H9 (cell line): ENCODE results near the gene TUBB4B. TPM values are rescaled to one million over a fixed set of nuclear protein-coding genes. Genes with fewer than 3 reads are reported as not detected.
A peak's percentile ranks its signal among the peaks of the same experiment; 100 is the strongest.

ENCODE experiments used
- DNase-seq: peaks from one replicate; pipeline ENCODE4 v3.0.0-alpha.2; 2017
- H2AFZ ChIP-seq: one replicate; pipeline ENCODE4 v1.6.1; 2013; ENCODE audit warnings: mild to moderate bottlenecking, low read length, control low read depth, moderate library complexity
- H2AK5ac ChIP-seq: 2 replicates; pipeline ENCODE4 v1.6.1; 2013; ENCODE audit warnings: low read length, control low read depth, mixed read lengths; ENCODE audit not compliant: insufficient read length
- H2BK120ac ChIP-seq: one replicate; pipeline ENCODE4 v1.6.1; 2013; ENCODE audit warnings: low read depth, mild to moderate bottlenecking, low read length, control low read depth, inconsistent platforms; ENCODE audit not compliant: poor library complexity, severe bottlenecking
- H2BK12ac ChIP-seq: 2 replicates; pipeline ENCODE4 v1.6.1; 2013; ENCODE audit warnings: low read length, control low read depth, mixed read lengths, low read depth; ENCODE audit not compliant: insufficient read length
- H2BK15ac ChIP-seq: 2 replicates; pipeline ENCODE4 v1.6.1; 2013; ENCODE audit warnings: low read depth, low read length, control low read depth
- H2BK20ac ChIP-seq: one replicate; pipeline ENCODE4 v1.6.1; 2013; ENCODE audit warnings: low read depth, mild to moderate bottlenecking, low read length, control low read depth, inconsistent platforms; ENCODE audit not compliant: poor library complexity, severe bottlenecking
- H2BK5ac ChIP-seq: 2 replicates; pipeline ENCODE4 v1.6.1; 2013; ENCODE audit warnings: low read length, control low read depth, mixed read lengths; ENCODE audit not compliant: insufficient read length
- H3K14ac ChIP-seq: 2 replicates; pipeline ENCODE4 v1.6.1; 2013; ENCODE audit warnings: low read length, control low read depth; ENCODE audit not compliant: insufficient read depth
- H3K18ac ChIP-seq: 2 replicates; pipeline ENCODE4 v1.6.1; 2013; ENCODE audit warnings: low read depth, mild to moderate bottlenecking, mixed read lengths, low read length, control low read depth; ENCODE audit not compliant: insufficient read length
- H3K23ac ChIP-seq: 2 replicates; pipeline ENCODE4 v1.6.1; 2013; ENCODE audit warnings: low read length, control low read depth, mixed read lengths, low read depth; ENCODE audit not compliant: insufficient read length
- H3K23me2 ChIP-seq: 2 replicates; pipeline ENCODE4 v1.6.1; 2013; ENCODE audit warnings: low read depth, mild to moderate bottlenecking, mixed read lengths, low read length, control low read depth; ENCODE audit not compliant: insufficient read length, poor library complexity, severe bottlenecking
- H3K27ac ChIP-seq: 2 replicates; pipeline ENCODE4 v1.5.1; 2013; ENCODE audit warnings: low read length, control low read depth, mixed read lengths, low read depth; ENCODE audit not compliant: insufficient read length
- H3K27me3 ChIP-seq: 2 replicates; pipeline ENCODE4 v1.6.1; 2013; ENCODE audit warnings: low read length, control low read depth, inconsistent platforms; ENCODE audit not compliant: insufficient read depth
- H3K4ac ChIP-seq: 2 replicates; pipeline ENCODE4 v1.6.1; 2013; ENCODE audit warnings: low read depth, mild to moderate bottlenecking, control low read depth, inconsistent platforms, low read length, moderate library complexity
- H3K4me1 ChIP-seq: 2 replicates; pipeline ENCODE4 v1.6.1; 2013; ENCODE audit warnings: low read length, control low read depth, inconsistent platforms; ENCODE audit not compliant: insufficient read depth
- H3K4me2 ChIP-seq: 2 replicates; pipeline ENCODE4 v1.6.1; 2013; ENCODE audit warnings: low read length, control low read depth, mixed read lengths; ENCODE audit not compliant: insufficient read length, insufficient read depth
- H3K56ac ChIP-seq: 2 replicates; pipeline ENCODE4 v1.6.1; 2013; ENCODE audit warnings: low read depth, mild to moderate bottlenecking, mixed read lengths, low read length, control low read depth; ENCODE audit not compliant: insufficient read length
- H3K79me1 ChIP-seq: 2 replicates; pipeline ENCODE4 v1.6.1; 2013; ENCODE audit warnings: low read depth, mild to moderate bottlenecking, moderate library complexity, low read length, control low read depth, inconsistent platforms; ENCODE audit not compliant: insufficient read depth, poor library complexity, severe bottlenecking
- H3K79me2 ChIP-seq: 2 replicates; pipeline ENCODE4 v1.6.1; 2013; ENCODE audit warnings: low read length, control low read depth, inconsistent platforms; ENCODE audit not compliant: insufficient read depth
- H3K9ac ChIP-seq: 2 replicates; pipeline ENCODE4 v1.6.1; 2013; ENCODE audit warnings: low read length, control low read depth, mixed read lengths; ENCODE audit not compliant: insufficient read length; ENCODE audit errors: extremely low read depth
- H3K9me3 ChIP-seq: one replicate; pipeline ENCODE4 v1.6.1; 2013; ENCODE audit warnings: low read depth, low read length, inconsistent platforms; ENCODE audit not compliant: control insufficient read depth
- H3T11ph ChIP-seq: one replicate; pipeline ENCODE4 v1.6.1; 2013; ENCODE audit warnings: mild to moderate bottlenecking, low read length, control low read depth, inconsistent platforms
- H4K20me1 ChIP-seq: one replicate; pipeline ENCODE4 v1.6.1; 2013; ENCODE audit not compliant: control insufficient read depth, insufficient read length, insufficient read depth
- H4K5ac ChIP-seq: 2 replicates; pipeline ENCODE4 v1.6.1; 2013; ENCODE audit warnings: low read depth, mild to moderate bottlenecking, mixed read lengths, low read length, control low read depth; ENCODE audit not compliant: insufficient read length
- H4K8ac ChIP-seq: replicated peaks from 2 replicates; pipeline ENCODE4 v1.6.1; 2013; ENCODE audit warnings: low read length, control low read depth, mixed read lengths, low read depth; ENCODE audit not compliant: insufficient read length
- H4K91ac ChIP-seq: 2 replicates; pipeline ENCODE4 v1.6.1; 2013; ENCODE audit warnings: low read depth, mild to moderate bottlenecking, moderate library complexity, mixed read lengths, low read length, control low read depth; ENCODE audit not compliant: insufficient read length
- H3K27ac Mint-ChIP-seq, 3 experiments: 2 replicates in 2 of 3; 3 replicates in 1 of 3; pipeline ENCODE4 v1.8.0; 2020 to 2021; ENCODE audit warnings: mixed read lengths in 3 of 3, mild to moderate bottlenecking in 1 of 3, moderate library complexity in 1 of 3
- H3K27me3 Mint-ChIP-seq: 2 replicates; pipeline ENCODE4 v1.8.0; 2021; ENCODE audit warnings: low read depth, mild to moderate bottlenecking, moderate library complexity, mixed read lengths
- H3K36me3 Mint-ChIP-seq, 3 experiments: 2 replicates in 2 of 3; 3 replicates in 1 of 3; pipeline ENCODE4 v1.8.0; 2020 to 2021; ENCODE audit warnings: low read depth in 3 of 3, mixed read lengths in 3 of 3; ENCODE audit not compliant: insufficient read depth in 1 of 3
- H3K4me1 Mint-ChIP-seq, 2 experiments: 2 replicates each; pipeline ENCODE4 v1.8.0; 2020; ENCODE audit warnings: mixed read lengths in 2 of 2
- H3K4me3 Mint-ChIP-seq, 2 experiments: 2 replicates in 1 of 2; 3 replicates in 1 of 2; pipeline ENCODE4 v1.8.0; 2020 to 2021; ENCODE audit warnings: mild to moderate bottlenecking in 2 of 2, mixed read lengths in 2 of 2, moderate library complexity in 1 of 2
- H3K9me3 Mint-ChIP-seq, 2 experiments: 2 replicates in 1 of 2; 3 replicates in 1 of 2; pipeline ENCODE4 v1.8.0; 2020; ENCODE audit warnings: mild to moderate bottlenecking in 2 of 2, mixed read lengths in 2 of 2, moderate library complexity in 1 of 2
- CTCF ChIP-seq: fragments of 200-600 bp; sonication (generic); conservative IDR thresholded peaks from 3 replicates; pipeline ENCODE4 v1.8.0; 2021; ENCODE audit warnings: antibody characterized with exemption, mild to moderate bottlenecking
- WGBS: extraction: QIAGEN DNeasy Blood & Tissue Kit; methylation state at CpG from one replicate; pipeline ENCODE4 v1.1.7; 2013; ENCODE audit warnings: missing lambda C conversion rate, low lambda C conversion rate, mixed read lengths; ENCODE audit not compliant: insufficient read length; ENCODE audit errors: extremely low coverage; 5-methylcytosine and 5-hydroxymethylcytosine counted together
- total RNA-seq: library from RNA; stranded (reverse); gene quantifications from 2 replicates; pipeline ENCODE4 v1.2.1, GENCODE V29; 2021

Gene TUBB4B
- total RNA-seq, 1 experiment from 2014 or later: 378 TPM

GRCh38 chr9:137227054-137227852, 13.8 kb upstream of the TUBB4B start, which contains the start of gene RNF224:
Gene RNF224 (plus strand): TSS chr9:137227502. CDS start chr9:137228336, 834 bp downstream.
- Histone ChIP-seq H3K14ac (no peak within 1 kb of the TSS; the same call in 1 of the 2 replicates), H3K4ac (no peak within 1 kb of the TSS), H3K18ac (no peak within 1 kb of the TSS), H2BK15ac (no peak within 1 kb of the TSS), H2BK12ac (no peak within 1 kb of the TSS), H3K27me3 (no peaks in the 10 kb centered on the region), H3K4me2 (peak within 1 kb of the TSS; percentile 27), H3K79me1 (no peaks in the 10 kb centered on the region), H3K27ac (no peak within 1 kb of the TSS), H2AK5ac (no peak within 1 kb of the TSS), H3K23ac (no peak within 1 kb of the TSS), H2BK120ac (no peak within 1 kb of the TSS), H2BK5ac (no peak within 1 kb of the TSS), H4K5ac (no peak within 1 kb of the TSS), H2BK20ac (no peak within 1 kb of the TSS), H3K9me3 (no peaks in the 10 kb centered on the region), H3K56ac (no peak within 1 kb of the TSS), H3K9ac (no peak within 1 kb of the TSS), H4K8ac (no peak within 1 kb of the TSS), H3K23me2 (peaks cover 18% of the 10 kb centered on the region), H3K4me1 (no peaks in the 10 kb centered on the region), H4K91ac (no peak within 1 kb of the TSS), H2AFZ (no peak within 1 kb of the TSS), H4K20me1 (no peaks in the 10 kb centered on the region), H3T11ph (no peak within 1 kb of the TSS), H3K79me2 (no peaks in the 10 kb centered on the region)
- Mint-ChIP-seq H3K27me3 (no peaks in the 10 kb centered on the region; the same call in 1 of the 2 replicates), H3K4me1 (peaks cover 2 to 5% of the 10 kb centered on the region in 2 experiments), H3K27ac (no peak within 1 kb of the TSS), H3K36me3 (no peaks in the 10 kb centered on the region), H3K4me3 (peak within 1 kb of the TSS in 1 of 2 experiments; percentile 73; a peak in 2 of 5 replicates), H3K9me3 (no peaks in the 10 kb centered on the region)
- peak; percentile 90 for DNase-seq
- WGBS: no CpG with 5 or more reads among the region's 25 CpGs
- peak; percentile 95 for TF ChIP-seq CTCF
